GM20431 (cell line): ENCODE data around the gene SC5D.

ENCODE experiments used
- in situ Hi-C: fragments of 300-500 bp; cut with MseI, MboI; formaldehyde crosslinking; loops from one replicate; pipeline ENCODE4 v1.15.0; 2020; ENCODE audit warnings: low sequenced_read_pairs; ENCODE audit not compliant: unreplicated experiment

SC5D gene

GRCh38 chr11:121327553-121327952 lies 35.0 kb downstream of the SC5D start:
- in situ Hi-C loops, result no loop called here

- in situ Hi-C loops, result no loop called here
Observed at GRCh38 chr11:121328176-121328966, 35.8 kb downstream of the SC5D start.

- in situ Hi-C loops, result no loop called here
Observed at GRCh38 chr11:121328967-121329679, 36.6 kb downstream of the SC5D start.

GRCh38 chr11:121329781-121330395 lies 37.3 kb downstream of the SC5D start:
- in situ Hi-C loops, result no loop called here

- in situ Hi-C loops, result no loop called here
Observed at GRCh38 chr11:121330614-121331435, 38.3 kb downstream of the SC5D start.

GRCh38 chr11:121334973-121335710 lies 42.6 kb downstream of the SC5D start:
- in situ Hi-C loops, result no loop called here

GRCh38 chr11:121336279-121336937 lies 43.8 kb downstream of the SC5D start:
- in situ Hi-C loops, result no loop called here

- in situ Hi-C loops, result no loop called here
Observed at GRCh38 chr11:121337078-121337477, 44.5 kb downstream of the SC5D start.

- in situ Hi-C loops, result no loop called here
Observed at GRCh38 chr11:121337740-121338272, 45.2 kb downstream of the SC5D start.

- in situ Hi-C loops, result no loop called here
Observed at GRCh38 chr11:121338536-121338935, 46.0 kb downstream of the SC5D start.

GRCh38 chr11:121340032-121340580 lies 47.5 kb downstream of the SC5D start:
- in situ Hi-C loops, result no loop called here

- in situ Hi-C loops, result no loop called here
Observed at GRCh38 chr11:121341609-121342008, 49.0 kb downstream of the SC5D start.

GRCh38 chr11:121344824-121345223 lies 52.3 kb downstream of the SC5D start:
- in situ Hi-C loops, result no loop called here

GRCh38 chr11:121347094-121347493 lies 54.5 kb downstream of the SC5D start:
- in situ Hi-C loops, result no loop called here

GRCh38 chr11:121347813-121348212 lies 55.2 kb downstream of the SC5D start:
- in situ Hi-C loops, result no loop called here

GRCh38 chr11:121348220-121348875 lies 55.8 kb downstream of the SC5D start:
- in situ Hi-C loops, result no loop called here

GRCh38 chr11:121349790-121350189 lies 57.2 kb downstream of the SC5D start:
- in situ Hi-C loops, result no loop called here
